GM20000 (cell line): ENCODE results near the gene CYTIP.

Experiments
- DNase-seq: peaks from one replicate; pipeline ENCODE4 v3.0.0; 2012; ENCODE audit warnings: low spot score
- TF ChIP-seq, protein P1 (sequence below): IDR thresholded peaks from 2 replicates; pipeline ENCODE4 v1.5.1; 2012; ENCODE audit warnings: mild to moderate bottlenecking, control low read depth; ENCODE audit errors: extremely low read depth, missing control alignments

Gene CYTIP

DNA sequence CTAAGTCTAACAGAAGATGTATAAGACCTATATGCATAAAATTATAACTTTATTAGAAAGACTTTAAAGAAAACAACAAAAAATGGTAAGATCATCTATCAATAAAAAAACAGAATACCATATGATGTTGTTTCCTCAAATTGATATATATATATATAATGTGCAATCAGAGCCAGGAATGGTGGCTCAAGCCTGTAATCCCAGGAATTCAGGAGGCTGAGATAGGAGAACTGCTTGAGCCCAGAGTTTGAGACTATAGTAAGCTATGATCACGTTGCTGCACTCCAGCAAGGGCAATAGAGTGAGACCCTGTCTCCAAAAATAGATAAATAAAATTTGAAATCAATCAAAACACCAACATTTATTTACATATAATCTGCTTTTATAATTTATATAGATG, 19.5 kb downstream of the CYTIP start:
- TF ChIP-seq, protein P1, sequence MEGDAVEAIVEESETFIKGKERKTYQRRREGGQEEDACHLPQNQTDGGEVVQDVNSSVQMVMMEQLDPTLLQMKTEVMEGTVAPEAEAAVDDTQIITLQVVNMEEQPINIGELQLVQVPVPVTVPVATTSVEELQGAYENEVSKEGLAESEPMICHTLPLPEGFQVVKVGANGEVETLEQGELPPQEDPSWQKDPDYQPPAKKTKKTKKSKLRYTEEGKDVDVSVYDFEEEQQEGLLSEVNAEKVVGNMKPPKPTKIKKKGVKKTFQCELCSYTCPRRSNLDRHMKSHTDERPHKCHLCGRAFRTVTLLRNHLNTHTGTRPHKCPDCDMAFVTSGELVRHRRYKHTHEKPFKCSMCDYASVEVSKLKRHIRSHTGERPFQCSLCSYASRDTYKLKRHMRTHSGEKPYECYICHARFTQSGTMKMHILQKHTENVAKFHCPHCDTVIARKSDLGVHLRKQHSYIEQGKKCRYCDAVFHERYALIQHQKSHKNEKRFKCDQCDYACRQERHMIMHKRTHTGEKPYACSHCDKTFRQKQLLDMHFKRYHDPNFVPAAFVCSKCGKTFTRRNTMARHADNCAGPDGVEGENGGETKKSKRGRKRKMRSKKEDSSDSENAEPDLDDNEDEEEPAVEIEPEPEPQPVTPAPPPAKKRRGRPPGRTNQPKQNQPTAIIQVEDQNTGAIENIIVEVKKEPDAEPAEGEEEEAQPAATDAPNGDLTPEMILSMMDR: no peak
- no peak for DNase-seq

DNA sequence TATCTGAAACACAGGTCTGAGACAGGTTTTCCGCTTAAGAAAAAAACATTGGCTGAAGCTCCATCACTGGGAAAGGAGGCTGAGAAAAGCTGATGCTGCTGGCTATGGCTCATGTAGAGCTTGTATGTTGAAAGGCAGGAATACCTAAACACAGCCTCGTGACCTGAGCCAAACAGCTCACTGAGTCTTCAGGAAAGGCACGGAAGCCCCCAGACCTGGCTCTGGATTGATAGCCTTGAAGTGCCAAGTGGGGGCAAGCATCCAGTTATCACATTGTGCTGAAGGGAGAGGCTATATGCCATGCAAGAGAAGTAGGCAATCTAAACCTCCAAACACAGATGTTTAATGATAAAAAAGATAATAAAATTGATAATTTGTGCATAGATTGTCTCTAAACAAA, 21.9 kb downstream of the CYTIP start:
- TF ChIP-seq, protein P1: no peak
- no peak for DNase-seq

DNA sequence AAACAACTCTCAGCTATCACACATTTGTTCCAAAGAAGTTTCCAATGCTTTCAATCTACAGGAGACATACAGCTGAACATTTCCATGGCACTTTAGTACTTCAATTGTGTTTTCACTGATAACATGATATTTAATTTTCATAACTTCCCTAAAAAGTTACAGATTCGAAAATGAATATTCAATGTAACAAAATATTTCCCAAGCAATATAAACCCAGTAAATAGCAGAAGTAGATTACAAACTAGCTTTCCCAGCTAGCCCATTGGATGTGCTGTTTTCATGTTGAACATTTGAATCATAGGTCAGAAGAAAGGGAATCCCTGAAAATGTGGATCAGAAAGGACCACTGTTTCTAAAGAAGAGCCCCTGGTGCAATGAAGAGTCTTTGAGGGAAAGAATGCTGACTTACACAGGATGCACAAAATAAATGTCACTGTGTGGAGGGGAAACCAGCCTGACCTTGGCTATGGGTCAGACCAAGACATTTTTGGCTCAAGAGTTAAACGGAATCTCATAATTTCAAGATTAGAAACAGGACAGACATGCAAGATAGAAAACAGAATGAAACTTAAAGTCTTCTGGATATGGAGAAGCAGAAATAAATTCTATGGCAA, 22.5 kb downstream of the CYTIP start:
- no peak for DNase-seq
- TF ChIP-seq, protein P1: no peak

DNA sequence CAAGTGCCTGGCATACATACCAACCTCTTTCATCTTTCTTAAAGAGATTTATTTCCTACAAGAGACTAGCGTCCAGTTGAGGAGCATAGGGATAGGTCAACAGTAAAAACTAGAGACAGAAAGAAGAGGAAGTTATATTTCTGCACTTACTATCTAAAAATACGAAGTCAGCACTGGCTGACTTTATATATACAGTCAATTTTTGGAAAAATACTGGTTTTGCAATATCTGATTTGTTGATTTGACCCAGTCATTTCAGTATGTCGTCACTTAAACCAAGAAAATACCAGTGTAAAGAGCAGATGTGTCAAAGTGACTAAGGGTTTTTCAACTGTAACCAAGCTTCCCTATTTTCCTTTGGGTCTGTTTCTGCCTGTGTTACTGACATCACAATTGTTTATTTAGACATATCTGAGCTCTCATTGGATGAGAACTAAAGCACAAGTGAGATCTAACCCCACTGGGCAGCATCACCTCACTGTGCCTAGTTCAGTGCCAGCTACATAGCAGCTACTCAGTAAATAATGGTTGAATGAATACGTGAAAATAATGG, 23.0 kb downstream of the CYTIP start:
- TF ChIP-seq, protein P1: no peak
- DNase-seq: no peak

DNA sequence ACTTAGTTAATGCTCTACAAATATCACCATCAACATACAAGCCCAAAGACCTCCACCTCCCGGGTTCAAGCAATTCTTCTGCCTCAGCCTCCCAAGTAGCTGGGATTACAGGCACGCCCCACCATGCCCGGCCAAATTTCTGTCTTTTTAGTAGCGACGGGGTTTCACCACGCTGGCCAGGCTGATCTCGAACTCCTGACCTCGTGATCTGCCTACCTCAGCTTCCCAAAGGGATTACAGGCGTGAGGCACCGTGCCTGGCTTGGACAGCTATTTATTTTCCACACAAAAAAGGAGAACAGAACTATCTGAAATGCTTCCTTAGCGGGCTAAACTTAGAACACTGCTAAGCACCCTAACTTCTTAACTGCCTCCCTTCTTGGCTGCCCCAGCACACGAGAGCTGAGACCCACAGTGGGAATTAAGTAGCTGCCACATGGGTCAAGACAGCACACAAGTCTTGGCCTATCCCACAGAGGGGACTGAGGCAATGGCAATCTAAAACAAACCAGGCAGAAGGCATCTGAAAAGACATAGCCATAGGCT, 24.8 kb downstream of the CYTIP start:
- TF ChIP-seq, protein P1: no peak
- DNase-seq: no peak

DNA sequence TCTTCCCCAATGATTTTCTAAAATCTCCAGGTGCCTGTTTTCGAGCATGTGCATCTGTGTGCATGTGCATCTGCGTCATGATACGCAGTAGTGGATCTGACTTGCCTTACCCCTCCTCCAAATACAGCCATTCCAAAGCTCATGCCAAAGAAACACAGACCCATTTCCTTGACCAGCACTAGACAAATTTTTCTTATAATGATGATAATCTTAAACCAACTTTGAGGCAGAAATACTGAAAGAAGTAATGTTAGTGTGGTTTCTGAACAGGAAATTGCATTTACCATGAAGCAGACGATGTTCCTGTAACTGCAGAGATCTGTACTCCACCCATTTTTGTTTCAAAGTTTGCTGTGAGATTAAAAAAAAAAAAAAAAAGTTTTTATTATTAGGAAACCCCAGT, 25.6 kb downstream of the CYTIP start:
- DNase-seq: no peak
- TF ChIP-seq, protein P1: no peak

DNA sequence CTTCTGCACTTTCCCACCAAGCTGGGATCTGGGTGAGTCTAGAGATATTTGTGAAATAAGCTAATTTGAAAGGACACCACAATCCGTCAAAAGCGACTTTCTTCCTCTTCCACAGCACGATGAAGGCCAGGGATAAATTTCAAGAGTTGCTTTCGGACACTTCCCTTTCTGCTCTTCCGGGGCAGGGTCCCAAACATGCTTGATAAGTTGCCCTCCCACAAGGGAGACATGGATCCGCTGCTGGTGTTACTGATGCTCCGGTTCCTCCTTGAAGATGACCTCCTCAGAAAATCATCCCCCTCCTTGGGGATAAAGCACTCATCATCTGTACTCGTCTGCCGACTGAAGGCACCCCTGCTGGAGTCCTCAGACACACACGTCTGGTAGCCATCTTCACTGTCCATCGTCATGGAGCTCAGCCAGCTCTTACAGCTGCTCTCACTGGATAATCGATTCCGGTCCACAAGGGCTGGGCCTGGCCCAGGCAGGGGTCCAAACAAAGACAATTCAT, 28.2 kb downstream of the CYTIP start:
- TF ChIP-seq, protein P1: no peak
- DNase-seq: no peak
